Vagina (tissue), 2 donors: ENCODE measurements around the gene KLF4. TPM values are rescaled to one million over a fixed set of nuclear protein-coding genes. Genes with fewer than 3 reads are reported as not detected.
A peak's percentile ranks its signal among the peaks of the same experiment; 100 is the strongest.

Experiments
- DNase-seq, 2 donors: peaks; one replicate each; pipeline ENCODE4 v3.0.0-alpha.2; 2017; ENCODE audit errors: extremely low spot score in 2 of 2
- H3K27ac ChIP-seq: fragments of 200-600 bp; sonication (generic); one replicate; pipeline ENCODE4 v1.5.1; 2019
- H3K27me3 ChIP-seq: fragments of 200-600 bp; sonication (generic); one replicate; pipeline ENCODE4 v1.5.1; 2019
- H3K36me3 ChIP-seq, 2 donors: fragments of 200-600 bp; sonication (generic); one replicate each; pipeline ENCODE4 v1.5.1; 2017 to 2019
- H3K4me1 ChIP-seq: fragments of 200-600 bp; sonication (generic); one replicate; pipeline ENCODE4 v1.5.1; 2019
- H3K4me3 ChIP-seq, 2 donors: fragments of 200-600 bp; sonication (generic); 1 replicate in 1 of 2; 2 replicates in 1 of 2; pipeline ENCODE4 v1.5.1; 2016 to 2019
- H3K9me3 ChIP-seq: fragments of 200-600 bp; sonication (generic); one replicate; pipeline ENCODE4 v1.5.1; 2019
- CTCF ChIP-seq, 3 experiments: fragments of 450-650 bp in 2 of 3; fragments of 200-600 bp in 1 of 3; sonication (generic) in 1 of 3; IDR thresholded peaks; one replicate each; pipeline ENCODE4 v1.5.1; 2017 to 2019; ENCODE audit warnings: antibody characterized with exemption in 3 of 3, mild to moderate bottlenecking in 2 of 3, moderate library complexity in 2 of 3
- POLR2A ChIP-seq, 2 donors: fragments of 450-650 bp; IDR thresholded peaks; one replicate each; pipeline ENCODE4 v1.6.1; 2017; ENCODE audit warnings: antibody characterized with exemption in 2 of 2, mild to moderate bottlenecking in 2 of 2, moderate library complexity in 2 of 2
- POLR2AphosphoS5 ChIP-seq, 2 donors: sonication (generic); formaldehyde crosslinking; IDR thresholded peaks; one replicate each; pipeline ENCODE4 v1.9.0; 2017; ENCODE audit warnings: antibody characterized with exemption in 2 of 2, mild to moderate bottlenecking in 2 of 2, low read depth in 1 of 2; ENCODE audit not compliant: insufficient read depth in 1 of 2
- intact Hi-C: fragments of 100-400 bp; cut with DNase I; formaldehyde crosslinking; loops from one replicate; pipeline ENCODE4 v1.15.1; 2023
- total RNA-seq: library from RNA; depleted of rRNA; stranded (reverse); fragments of >200 nt; gene quantifications from one replicate; pipeline ENCODE4 v1.2.3, GENCODE V29; 2016

Gene KLF4
- total RNA-seq, 1 donor from 2014 or later, result 144 TPM

GRCh38 chr9:107465467-107466451, 23.8 kb downstream of the KLF4 start:
- no peak for DNase-seq
- Histone ChIP-seq H3K27me3 (no peaks in the 10 kb centered on the region), H3K27ac (peak overlapping the region; percentile 82), H3K4me1 (peaks cover 14% of the 10 kb centered on the region), H3K9me3 (peaks cover 6% of the 10 kb centered on the region), H3K36me3 (no peaks in the 10 kb centered on the region), H3K4me3 (peak overlapping the region; percentile 60 to 64)
- intact Hi-C loops, result loop anchor here (5.0 to 10.0 kb wide), 2 partner anchors 869 to 1102 kb away; no protein-coding TSS in a partner anchor
- TF ChIP-seq POLR2A (IDR thresholded peaks at IDR 0.05) (no peak), POLR2AphosphoS5 (IDR thresholded peaks at IDR 0.05; ENCODE audit: insufficient read depth in 1 of 2, low read depth in 1 of 2) (peak in 1 of 2 donors; percentile 45), CTCF (IDR thresholded peaks at IDR 0.05) (peak; percentile 81 to 98 (median 82))

GRCh38 chr9:107464516-107464915, 25.1 kb downstream of the KLF4 start:
- TF ChIP-seq CTCF (IDR thresholded peaks at IDR 0.05) (no peak), POLR2AphosphoS5 (IDR thresholded peaks at IDR 0.05; ENCODE audit: insufficient read depth in 1 of 2, low read depth in 1 of 2) (no peak), POLR2A (IDR thresholded peaks at IDR 0.05) (no peak)
- H3K9me3 ChIP-seq, result peaks cover 7% of the 10 kb centered on the region
- H3K27ac ChIP-seq, result no peak overlapping the region
- peaks cover 14% of the 10 kb centered on the region for H3K4me1 ChIP-seq
- intact Hi-C loops, result loop anchor here (10.0 kb wide), 1 partner anchor 870 kb away; no protein-coding TSS in a partner anchor
- H3K27me3 ChIP-seq, result no peaks in the 10 kb centered on the region
- no peak overlapping the region for H3K4me3 ChIP-seq
- no peak for DNase-seq
- no peaks in the 10 kb centered on the region for H3K36me3 ChIP-seq

GRCh38 chr9:107462691-107463090, 26.9 kb downstream of the KLF4 start:
- DNase-seq, result no peak
- Histone ChIP-seq H3K9me3 (peaks cover 7% of the 10 kb centered on the region), H3K4me1 (peaks cover 14% of the 10 kb centered on the region), H3K36me3 (no peaks in the 10 kb centered on the region), H3K27ac (no peak overlapping the region), H3K27me3 (no peaks in the 10 kb centered on the region), H3K4me3 (no peak overlapping the region)
- intact Hi-C loops, result loop anchor here (10.0 kb wide), 1 partner anchor 872 kb away; no protein-coding TSS in a partner anchor
- no peak for TF ChIP-seq CTCF (IDR thresholded peaks at IDR 0.05)
- no peak for TF ChIP-seq POLR2A (IDR thresholded peaks at IDR 0.05)
- TF ChIP-seq POLR2AphosphoS5 (IDR thresholded peaks at IDR 0.05; ENCODE audit: insufficient read depth in 1 of 2, low read depth in 1 of 2), result no peak

GRCh38 chr9:107460153-107461023, 29.2 kb downstream of the KLF4 start:
- TF ChIP-seq CTCF (IDR thresholded peaks at IDR 0.05), result no peak
- TF ChIP-seq POLR2A (IDR thresholded peaks at IDR 0.05), result no peak
- TF ChIP-seq POLR2AphosphoS5 (IDR thresholded peaks at IDR 0.05; ENCODE audit: insufficient read depth in 1 of 2, low read depth in 1 of 2), result no peak
- no peaks in the 10 kb centered on the region for H3K27me3 ChIP-seq
- peaks cover 7% of the 10 kb centered on the region for H3K4me1 ChIP-seq
- no peak for DNase-seq
- no peak overlapping the region for H3K27ac ChIP-seq
- no peak overlapping the region for H3K4me3 ChIP-seq
- peaks cover 7% of the 10 kb centered on the region for H3K9me3 ChIP-seq
- intact Hi-C loops, result loop anchor here (10.0 kb wide), 1 partner anchor 874 kb away; no protein-coding TSS in a partner anchor
- no peaks in the 10 kb centered on the region for H3K36me3 ChIP-seq
